A549 (cell line): Measurements from ENCODE around the gene MYOG. TPM values are rescaled to one million over a fixed set of nuclear protein-coding genes. Genes with fewer than 3 reads are reported as not detected.

Experiments used
- ATAC-seq, 2 experiments: fragments of 200-7000 bp in 1 of 2; fragments of >200 bp in 1 of 2; cut with Nextera tagmentation in 1 of 2; cut with Tn5 transposase in 1 of 2; 3 replicates each; pipeline versions ENCODE4 v1.8.0 to v1.9.1; 2018 to 2020; ENCODE audit warnings: mild to moderate bottlenecking in 1 of 2, moderate library complexity in 1 of 2
- CTCF ChIA-PET: fragments of 300-600 bp; sonication (Branson Sonifier 250); formaldehyde crosslinking; extraction: SDS; loops from one replicate; lab custom pipeline; 2021; ENCODE audit warnings: antibody characterized with exemption, inconsistent platforms; lab: Yijun Ruan, JAX
- POLR2A ChIA-PET: fragments of 350-600 bp; formaldehyde crosslinking; extraction: SDS; loops from one replicate; lab custom pipeline; 2021; ENCODE audit warnings: antibody characterized with exemption, inconsistent platforms; lab: Yijun Ruan, JAX
- DNase-seq, 2 experiments: peaks; one replicate each; pipeline versions ENCODE4 v3.0.0 to v3.0.0-alpha.2; 2011 to 2016; ENCODE audit warnings: low read depth in 1 of 2, low spot score in 1 of 2
- FAIRE-seq: peaks from 2 replicates; lab custom pipeline; 2011; peaks lifted over from hg19 to GRCh38; lab: Jason Lieb, UNC
- H3K27ac ChIP-seq, 2 experiments: fragments of >200 bp; sonication (Bioruptor Twin); formaldehyde crosslinking; 3 replicates each; pipeline ENCODE4 v1.5.1; 2016 to 2017
- H3K4me1 ChIP-seq: fragments of >200 bp; sonication (Bioruptor Twin); formaldehyde crosslinking; 3 replicates; pipeline ENCODE4 v1.6.1; 2016
- H3K4me2 ChIP-seq: fragments of >200 bp; sonication (Bioruptor Twin); formaldehyde crosslinking; 3 replicates; pipeline ENCODE4 v1.6.1; 2016
- H3K4me3 ChIP-seq: fragments of >200 bp; sonication (Bioruptor Twin); formaldehyde crosslinking; 3 replicates; pipeline ENCODE4 v1.5.1; 2016
- H3K9me3 ChIP-seq: fragments of >200 bp; sonication (Bioruptor Twin); formaldehyde crosslinking; 3 replicates; pipeline ENCODE4 v1.6.1; 2016
- CHD2 ChIP-seq: fragments of 150-350 bp; IDR thresholded peaks from 2 replicates; pipeline ENCODE4 v1.6.1; 2014; ENCODE audit warnings: low read length; ENCODE audit not compliant: partially characterized antibody
- CHD4 ChIP-seq: fragments of 200-600 bp; sonication (generic); IDR thresholded peaks from 2 replicates; pipeline ENCODE4 v1.6.1; 2016; ENCODE audit warnings: antibody characterized with exemption, mild to moderate bottlenecking, borderline replicate concordance
- GATA3 ChIP-seq: IDR thresholded peaks from 2 replicates; pipeline ENCODE4 v1.6.1; 2012; ENCODE audit warnings: borderline replicate concordance
- HDAC2 ChIP-seq: fragments of 200-600 bp; sonication (generic); IDR thresholded peaks from 2 replicates; pipeline ENCODE4 v1.6.1; 2016
- HEYL ChIP-seq: fragments of 250-450 bp; sonication (Bioruptor Pico); IDR thresholded peaks from 2 replicates; pipeline ENCODE4 v1.8.0; 2021; ENCODE audit warnings: mild to moderate bottlenecking, moderate library complexity
- HOXB13 ChIP-seq: fragments of 250-450 bp; sonication (Bioruptor Pico); IDR thresholded peaks from 2 replicates; pipeline ENCODE4 v1.5.0; 2020; ENCODE audit warnings: low read depth, mild to moderate bottlenecking, moderate library complexity
- HOXB5 ChIP-seq: fragments of 250-450 bp; sonication (Bioruptor Pico); IDR thresholded peaks from 2 replicates; pipeline ENCODE4 v1.5.0; 2020; ENCODE audit warnings: mild to moderate bottlenecking, moderate library complexity
- JUNB ChIP-seq: fragments of >200 bp; sonication (Bioruptor Twin); formaldehyde crosslinking; IDR thresholded peaks from 2 replicates; pipeline ENCODE4 v1.6.1; 2016
- MAFK ChIP-seq: fragments of 450-650 bp; IDR thresholded peaks from 2 replicates; pipeline ENCODE4 v1.6.1; 2014; ENCODE audit not compliant: partially characterized antibody
- MYC ChIP-seq: IDR thresholded peaks from 2 replicates; pipeline ENCODE4 v1.6.1; 2012; ENCODE audit warnings: mild to moderate bottlenecking, inconsistent platforms, low read length, improper control_type of control experiment, borderline replicate concordance
- NFE2L2 ChIP-seq: fragments of 150-350 bp; conservative IDR thresholded peaks from 2 replicates; pipeline ENCODE4 v1.6.1; 2014; ENCODE audit warnings: low read length
- POLR2AphosphoS2 ChIP-seq: conservative IDR thresholded peaks from 2 replicates; pipeline ENCODE4 v1.6.1; 2012; ENCODE audit warnings: low read length, improper control_type of control experiment, inconsistent platforms
- RNF2 ChIP-seq: fragments of 200-600 bp; sonication (generic); IDR thresholded peaks from 2 replicates; pipeline ENCODE4 v1.6.1; 2016; ENCODE audit warnings: low read depth, mild to moderate bottlenecking, antibody characterized with exemption, moderate library complexity, borderline replicate concordance
- SMC3 ChIP-seq: fragments of >200 bp; sonication (Bioruptor Twin); formaldehyde crosslinking; IDR thresholded peaks from 3 replicates; pipeline ENCODE4 v1.6.1; 2018; ENCODE audit warnings: inconsistent platforms
- SREBF2 ChIP-seq: fragments of 450-650 bp; IDR thresholded peaks from 2 replicates; pipeline ENCODE4 v1.6.1; 2014; ENCODE audit warnings: mild to moderate bottlenecking, moderate library complexity
- TFCP2L1 ChIP-seq: fragments of 250-450 bp; sonication (Bioruptor Pico); IDR thresholded peaks from 2 replicates; pipeline ENCODE4 v1.5.0; 2021; ENCODE audit warnings: mild to moderate bottlenecking
- ZC3H11A ChIP-seq: fragments of 450-650 bp; IDR thresholded peaks from 2 replicates; pipeline ENCODE4 v1.6.1; 2014; ENCODE audit warnings: antibody characterized with exemption, mild to moderate bottlenecking
- ZFP36 ChIP-seq: fragments of 450-650 bp; IDR thresholded peaks from 2 replicates; pipeline ENCODE4 v1.6.1; 2014; ENCODE audit warnings: borderline replicate concordance; ENCODE audit not compliant: partially characterized antibody
- ZNF302 ChIP-seq: fragments of 250-450 bp; sonication (Bioruptor Pico); IDR thresholded peaks from 2 replicates; pipeline ENCODE4 v1.9.0; 2021; ENCODE audit warnings: inconsistent platforms, mild to moderate bottlenecking, moderate library complexity
- WGBS: methylation state at CpG from one replicate; pipeline ENCODE4 v1.1.6; 2017; ENCODE audit errors: missing lambda C conversion rate; 5-methylcytosine and 5-hydroxymethylcytosine counted together
- polyA plus RNA-seq, 4 experiments: library from polyadenylated mRNA; depleted of rRNA in 3 of 4; stranded (reverse); fragments of >200 nt; fragmentation: RNase III in 1 of 4; extraction: RNeasy Plus Mini Kit Qiagen cat#74134 plus additional on column Dnase treatment in 1 of 4; gene quantifications; 2 replicates in 3 of 4; 3 replicates in 1 of 4; pipeline ENCODE4 v1.2.3, GENCODE V29; 2011 to 2017
- TF ChIP-seq, protein P1 (sequence below): IDR thresholded peaks from 2 replicates; pipeline ENCODE4 v1.6.1; 2012
- TF ChIP-seq, protein P2 (sequence below): fragments of 450-650 bp; IDR thresholded peaks from 2 replicates; pipeline ENCODE4 v1.6.1; 2014; ENCODE audit warnings: antibody characterized with exemption
- TF ChIP-seq, protein P3 (sequence below): fragments of 250-450 bp; sonication (Bioruptor Pico); IDR thresholded peaks from 2 replicates; pipeline ENCODE4 v1.5.0; 2021; ENCODE audit warnings: mild to moderate bottlenecking, moderate library complexity, borderline replicate concordance
- TF ChIP-seq, protein P4 (sequence below): fragments of 150-350 bp; IDR thresholded peaks from 2 replicates; pipeline ENCODE4 v1.6.1; 2014; ENCODE audit warnings: low read depth, mild to moderate bottlenecking, low read length
- TF ChIP-seq, protein P5 (sequence below): fragments of >200 bp; sonication (Bioruptor Twin); formaldehyde crosslinking; IDR thresholded peaks from 2 replicates; pipeline ENCODE4 v1.6.1; 2016
- TF ChIP-seq, protein P6 (sequence below): IDR thresholded peaks from 2 replicates; pipeline ENCODE4 v1.6.1; 2012
- TF ChIP-seq, protein P7 (sequence below): fragments of >200 bp; sonication (Bioruptor Twin); formaldehyde crosslinking; IDR thresholded peaks from 3 replicates; pipeline ENCODE4 v1.5.1; 2016

The MYOG gene
- polyA plus RNA-seq, 2 of the 4 experiments (the other 2 are of a cell fraction), result not detected

DNA sequence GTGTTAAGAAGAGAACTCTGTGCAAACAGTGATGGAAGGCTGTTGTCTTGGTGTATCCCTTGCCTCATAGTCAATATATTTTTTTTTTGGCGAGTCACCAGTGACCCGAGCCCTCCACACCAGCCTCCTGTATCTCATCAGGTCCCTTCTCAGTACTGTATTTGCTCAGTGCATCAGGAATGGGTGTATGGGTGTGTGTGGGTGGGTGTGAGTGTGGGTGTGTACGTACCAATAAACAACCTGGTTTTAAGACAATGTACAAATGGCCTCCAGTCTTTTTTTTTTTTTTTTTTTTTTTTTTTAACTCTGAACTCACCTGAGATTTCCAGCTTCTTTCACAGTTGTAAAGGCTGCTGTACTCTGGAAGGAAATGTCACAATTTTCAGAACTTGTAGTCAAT is 7.3 kb downstream of the MYOG start:
- FAIRE-seq, result no peak
- H3K27ac ChIP-seq, result no peak overlapping the region
- CTCF ChIA-PET, result interaction anchor here (0.6 to 1.8 kb wide), 3 partner anchors 13 to 138 kb away, joined by 4 to 8 read pairs (median 5); no protein-coding TSS in a partner anchor
- no peak for DNase-seq
- H3K4me3 ChIP-seq, result no peak overlapping the region
- POLR2A ChIA-PET, result no interaction called here
- 4% methylated on average over 3 of the region's 3 CpGs for WGBS
- no peaks in the 10 kb centered on the region for H3K9me3 ChIP-seq
- TF ChIP-seq SMC3 (no peak), RNF2 (no peak), HDAC2 (no peak), HOXB5 (no peak), GATA3 (no peak), NFE2L2 (no peak), HEYL (CRISPR knock-in tag) (no peak), HOXB13 (CRISPR knock-in tag) (no peak), ZC3H11A (no peak)
- TF ChIP-seq, protein P1, sequence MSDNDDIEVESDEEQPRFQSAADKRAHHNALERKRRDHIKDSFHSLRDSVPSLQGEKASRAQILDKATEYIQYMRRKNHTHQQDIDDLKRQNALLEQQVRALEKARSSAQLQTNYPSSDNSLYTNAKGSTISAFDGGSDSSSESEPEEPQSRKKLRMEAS, result no peak
- TF ChIP-seq, protein P2, sequence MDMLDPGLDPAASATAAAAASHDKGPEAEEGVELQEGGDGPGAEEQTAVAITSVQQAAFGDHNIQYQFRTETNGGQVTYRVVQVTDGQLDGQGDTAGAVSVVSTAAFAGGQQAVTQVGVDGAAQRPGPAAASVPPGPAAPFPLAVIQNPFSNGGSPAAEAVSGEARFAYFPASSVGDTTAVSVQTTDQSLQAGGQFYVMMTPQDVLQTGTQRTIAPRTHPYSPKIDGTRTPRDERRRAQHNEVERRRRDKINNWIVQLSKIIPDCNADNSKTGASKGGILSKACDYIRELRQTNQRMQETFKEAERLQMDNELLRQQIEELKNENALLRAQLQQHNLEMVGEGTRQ, result no peak
- no peak for ATAC-seq
- no peak overlapping the region for H3K4me2 ChIP-seq
- no peaks in the 10 kb centered on the region for H3K4me1 ChIP-seq

DNA sequence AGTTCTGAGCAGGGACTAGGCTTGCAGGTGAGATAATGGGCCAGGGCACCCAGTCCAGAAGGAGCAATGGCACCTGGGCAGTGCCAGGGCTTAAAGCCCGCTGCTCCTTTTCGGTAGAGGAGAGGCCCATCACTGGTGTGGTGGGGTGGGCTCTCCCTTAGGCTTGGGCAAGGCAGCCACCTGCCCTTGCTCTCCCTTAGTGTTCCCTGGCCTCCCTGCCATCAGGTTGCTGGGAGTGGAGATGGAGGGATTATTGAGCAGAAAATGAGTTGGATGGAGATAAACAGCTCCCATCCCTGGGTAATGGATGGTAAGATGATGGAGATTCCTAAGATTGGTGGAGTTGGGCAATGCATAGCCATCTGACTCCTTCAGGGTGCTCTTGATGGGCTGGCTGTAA is 7.9 kb downstream of the MYOG start:
- ChIA-PET POLR2A (no interaction called here), CTCF (interaction anchor here (0.6 to 2.2 kb wide), 5 partner anchors 13 to 138 kb away, joined by 4 to 8 read pairs (median 5); no protein-coding TSS in a partner anchor)
- TF ChIP-seq, protein P3, sequence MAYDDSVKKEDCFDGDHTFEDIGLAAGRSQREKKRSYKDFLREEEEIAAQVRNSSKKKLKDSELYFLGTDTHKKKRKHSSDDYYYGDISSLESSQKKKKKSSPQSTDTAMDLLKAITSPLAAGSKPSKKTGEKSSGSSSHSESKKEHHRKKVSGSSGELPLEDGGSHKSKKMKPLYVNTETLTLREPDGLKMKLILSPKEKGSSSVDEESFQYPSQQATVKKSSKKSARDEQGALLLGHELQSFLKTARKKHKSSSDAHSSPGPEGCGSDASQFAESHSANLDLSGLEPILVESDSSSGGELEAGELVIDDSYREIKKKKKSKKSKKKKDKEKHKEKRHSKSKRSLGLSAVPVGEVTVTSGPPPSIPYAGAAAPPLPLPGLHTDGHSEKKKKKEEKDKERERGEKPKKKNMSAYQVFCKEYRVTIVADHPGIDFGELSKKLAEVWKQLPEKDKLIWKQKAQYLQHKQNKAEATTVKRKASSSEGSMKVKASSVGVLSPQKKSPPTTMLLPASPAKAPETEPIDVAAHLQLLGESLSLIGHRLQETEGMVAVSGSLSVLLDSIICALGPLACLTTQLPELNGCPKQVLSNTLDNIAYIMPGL, result no peak
- TF ChIP-seq CHD2 (no peak), CHD4 (no peak), ZFP36 (no peak), TFCP2L1 (CRISPR knock-in tag) (no peak), MAFK (no peak), MYC (no peak), SREBF2 (no peak), JUNB (no peak), ZNF302 (CRISPR knock-in tag) (no peak), POLR2AphosphoS2 (no peak)
- TF ChIP-seq, protein P4, sequence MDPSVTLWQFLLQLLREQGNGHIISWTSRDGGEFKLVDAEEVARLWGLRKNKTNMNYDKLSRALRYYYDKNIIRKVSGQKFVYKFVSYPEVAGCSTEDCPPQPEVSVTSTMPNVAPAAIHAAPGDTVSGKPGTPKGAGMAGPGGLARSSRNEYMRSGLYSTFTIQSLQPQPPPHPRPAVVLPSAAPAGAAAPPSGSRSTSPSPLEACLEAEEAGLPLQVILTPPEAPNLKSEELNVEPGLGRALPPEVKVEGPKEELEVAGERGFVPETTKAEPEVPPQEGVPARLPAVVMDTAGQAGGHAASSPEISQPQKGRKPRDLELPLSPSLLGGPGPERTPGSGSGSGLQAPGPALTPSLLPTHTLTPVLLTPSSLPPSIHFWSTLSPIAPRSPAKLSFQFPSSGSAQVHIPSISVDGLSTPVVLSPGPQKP, result no peak
- TF ChIP-seq, protein P1, result no peak
- TF ChIP-seq, protein P5, sequence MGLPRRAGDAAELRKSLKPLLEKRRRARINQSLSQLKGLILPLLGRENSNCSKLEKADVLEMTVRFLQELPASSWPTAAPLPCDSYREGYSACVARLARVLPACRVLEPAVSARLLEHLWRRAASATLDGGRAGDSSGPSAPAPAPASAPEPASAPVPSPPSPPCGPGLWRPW, result no peak
- TF ChIP-seq, protein P6, sequence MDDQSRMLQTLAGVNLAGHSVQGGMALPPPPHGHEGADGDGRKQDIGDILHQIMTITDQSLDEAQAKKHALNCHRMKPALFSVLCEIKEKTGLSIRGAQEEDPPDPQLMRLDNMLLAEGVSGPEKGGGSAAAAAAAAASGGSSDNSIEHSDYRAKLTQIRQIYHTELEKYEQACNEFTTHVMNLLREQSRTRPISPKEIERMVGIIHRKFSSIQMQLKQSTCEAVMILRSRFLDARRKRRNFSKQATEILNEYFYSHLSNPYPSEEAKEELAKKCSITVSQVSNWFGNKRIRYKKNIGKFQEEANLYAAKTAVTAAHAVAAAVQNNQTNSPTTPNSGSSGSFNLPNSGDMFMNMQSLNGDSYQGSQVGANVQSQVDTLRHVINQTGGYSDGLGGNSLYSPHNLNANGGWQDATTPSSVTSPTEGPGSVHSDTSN, result no peak
- TF ChIP-seq, protein P7, sequence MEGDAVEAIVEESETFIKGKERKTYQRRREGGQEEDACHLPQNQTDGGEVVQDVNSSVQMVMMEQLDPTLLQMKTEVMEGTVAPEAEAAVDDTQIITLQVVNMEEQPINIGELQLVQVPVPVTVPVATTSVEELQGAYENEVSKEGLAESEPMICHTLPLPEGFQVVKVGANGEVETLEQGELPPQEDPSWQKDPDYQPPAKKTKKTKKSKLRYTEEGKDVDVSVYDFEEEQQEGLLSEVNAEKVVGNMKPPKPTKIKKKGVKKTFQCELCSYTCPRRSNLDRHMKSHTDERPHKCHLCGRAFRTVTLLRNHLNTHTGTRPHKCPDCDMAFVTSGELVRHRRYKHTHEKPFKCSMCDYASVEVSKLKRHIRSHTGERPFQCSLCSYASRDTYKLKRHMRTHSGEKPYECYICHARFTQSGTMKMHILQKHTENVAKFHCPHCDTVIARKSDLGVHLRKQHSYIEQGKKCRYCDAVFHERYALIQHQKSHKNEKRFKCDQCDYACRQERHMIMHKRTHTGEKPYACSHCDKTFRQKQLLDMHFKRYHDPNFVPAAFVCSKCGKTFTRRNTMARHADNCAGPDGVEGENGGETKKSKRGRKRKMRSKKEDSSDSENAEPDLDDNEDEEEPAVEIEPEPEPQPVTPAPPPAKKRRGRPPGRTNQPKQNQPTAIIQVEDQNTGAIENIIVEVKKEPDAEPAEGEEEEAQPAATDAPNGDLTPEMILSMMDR, result no peak
- DNase-seq (no peak), FAIRE-seq (no peak), ATAC-seq (no peak)
- Histone ChIP-seq H3K4me1 (no peaks in the 10 kb centered on the region), H3K4me3 (no peak overlapping the region), H3K27ac (no peak overlapping the region), H3K4me2 (no peak overlapping the region), H3K9me3 (no peaks in the 10 kb centered on the region)
- no CpG with 5 or more reads among the region's 2 CpGs for WGBS
